Neural progenitor cell (in vitro differentiated cells): ENCODE data around the gene SOCS6. TPM values are rescaled to one million over a fixed set of nuclear protein-coding genes. Genes with fewer than 3 reads are reported as not detected.
A peak's percentile ranks its signal among the peaks of the same experiment; 100 is the strongest.

ENCODE experiments used
- DNase-seq: peaks from one replicate; pipeline ENCODE4 v3.0.0-alpha.2; 2016; ENCODE audit warnings: low spot score
- H2AFZ ChIP-seq: fragments of 200-600 bp; sonication (generic); replicated peaks from 2 replicates; pipeline ENCODE4 v1.6.1; 2016; ENCODE audit warnings: antibody characterized with exemption
- H3F3A ChIP-seq: fragments of 200-600 bp; sonication (generic); 2 replicates; pipeline ENCODE4 v1.6.1; 2016; ENCODE audit warnings: antibody characterized with exemption, low read depth
- H3K27ac ChIP-seq: fragments of 200-600 bp; sonication (generic); 2 replicates; pipeline ENCODE4 v1.5.1; 2016; ENCODE audit warnings: mild to moderate bottlenecking
- H3K27me3 ChIP-seq: fragments of 200-600 bp; sonication (generic); 2 replicates; pipeline ENCODE4 v1.6.1; 2016; ENCODE audit warnings: mild to moderate bottlenecking, moderate library complexity
- H3K36me3 ChIP-seq: fragments of 200-600 bp; sonication (generic); 2 replicates; pipeline ENCODE4 v1.5.1; 2016
- H3K4me1 ChIP-seq: fragments of 200-600 bp; sonication (generic); 2 replicates; pipeline ENCODE4 v1.6.1; 2016; ENCODE audit warnings: mixed run types
- H3K4me2 ChIP-seq: fragments of 200-600 bp; sonication (generic); 2 replicates; pipeline ENCODE4 v1.6.1; 2016
- H3K4me3 ChIP-seq: fragments of 200-600 bp; sonication (generic); 2 replicates; pipeline ENCODE4 v1.5.1; 2016
- H3K79me2 ChIP-seq: fragments of 200-600 bp; sonication (generic); 2 replicates; pipeline ENCODE4 v1.6.1; 2016; ENCODE audit warnings: low read depth
- H3K9ac ChIP-seq: fragments of 200-600 bp; sonication (generic); 2 replicates; pipeline ENCODE4 v1.6.1; 2016
- H3K9me3 ChIP-seq: fragments of 200-600 bp; sonication (generic); 2 replicates; pipeline ENCODE4 v1.5.1; 2016; ENCODE audit warnings: low read depth
- H4K20me1 ChIP-seq: fragments of 200-600 bp; sonication (generic); 2 replicates; pipeline ENCODE4 v1.6.1; 2016; ENCODE audit warnings: low read depth
- H3K27ac Mint-ChIP-seq: 3 replicates; pipeline ENCODE4 v1.8.0; 2021; ENCODE audit warnings: mixed read lengths
- H3K27me3 Mint-ChIP-seq: 2 replicates; pipeline ENCODE4 v1.8.0; 2022; ENCODE audit warnings: low read depth, mild to moderate bottlenecking, inconsistent platforms, moderate library complexity, mixed read lengths; ENCODE audit not compliant: insufficient read depth
- H3K36me3 Mint-ChIP-seq: 3 replicates; pipeline ENCODE4 v1.8.0; 2021; ENCODE audit warnings: mixed read lengths
- H3K4me1 Mint-ChIP-seq: 3 replicates; pipeline ENCODE4 v1.8.0; 2021; ENCODE audit warnings: mixed read lengths
- H3K4me3 Mint-ChIP-seq: 3 replicates; pipeline ENCODE4 v1.8.0; 2021; ENCODE audit warnings: mild to moderate bottlenecking, moderate library complexity, mixed read lengths
- H3K9me3 Mint-ChIP-seq: 3 replicates; pipeline ENCODE4 v1.8.0; 2020; ENCODE audit warnings: mixed read lengths
- CTCF ChIP-seq: fragments of 200-600 bp; sonication (generic); IDR thresholded peaks from 2 replicates; pipeline ENCODE4 v1.5.1; 2017; ENCODE audit warnings: antibody characterized with exemption, mild to moderate bottlenecking
- EZH2 ChIP-seq: fragments of 200-600 bp; sonication (generic); IDR thresholded peaks from 2 replicates; pipeline ENCODE4 v1.6.1; 2017; ENCODE audit warnings: antibody characterized with exemption, mild to moderate bottlenecking, moderate library complexity
- EZH2phosphoT487 ChIP-seq: fragments of 200-600 bp; sonication (generic); IDR thresholded peaks from 2 replicates; pipeline ENCODE4 v1.6.1; 2017; ENCODE audit warnings: antibody characterized with exemption
- total RNA-seq: library from RNA; depleted of rRNA; stranded (reverse); fragments of >200 nt; gene quantifications from 2 replicates; pipeline ENCODE4 v1.2.3, GENCODE V29; 2015; ENCODE audit warnings: low replicate concordance

Gene SOCS6
- total RNA-seq, 1 donor from 2014 or later = 45.1 TPM

- Histone ChIP-seq H3K27me3 (no peaks in the 10 kb centered on the region), H3K9ac (no peak overlapping the region), H3K4me2 (no peak overlapping the region), H4K20me1 (no peaks in the 10 kb centered on the region), H3K79me2 (no peaks in the 10 kb centered on the region), H3K36me3 (no peaks in the 10 kb centered on the region), H3K9me3 (no peaks in the 10 kb centered on the region), H3K4me1 (no peaks in the 10 kb centered on the region), H3K27ac (no peak overlapping the region), H3K4me3 (no peak overlapping the region), H3F3A (peaks cover 4% of the 10 kb centered on the region), H2AFZ (no peak overlapping the region)
- no peaks in the 10 kb centered on the region for H3K27me3 Mint-ChIP-seq
- H3K9me3 Mint-ChIP-seq = peaks cover 10% of the 10 kb centered on the region
- H3K4me1 Mint-ChIP-seq = peaks cover 4% of the 10 kb centered on the region
- peaks cover 24% of the 10 kb centered on the region for H3K36me3 Mint-ChIP-seq
- H3K4me3 Mint-ChIP-seq = no peak overlapping the region
- no peak for TF ChIP-seq EZH2phosphoT487
- no peak for TF ChIP-seq EZH2
- TF ChIP-seq CTCF = no peak
- DNase-seq = no peak
- no peak overlapping the region for H3K27ac Mint-ChIP-seq
These were observed 46.0 kb downstream of the SOCS6 start for GRCh38 chr18:70334728-70335329.

- H3K27ac Mint-ChIP-seq = no peak overlapping the region
These were observed 47.3 kb downstream of the SOCS6 start for GRCh38 chr18:70335892-70336726.

GRCh38 chr18:70337139-70337972 lies 48.5 kb downstream of the SOCS6 start:
- H3K4me1 ChIP-seq = no peaks in the 10 kb centered on the region
- peaks cover 4% of the 10 kb centered on the region for H3K4me1 Mint-ChIP-seq
- no peaks in the 10 kb centered on the region for H3K79me2 ChIP-seq
- no peak overlapping the region for H2AFZ ChIP-seq
- peak; percentile 31 for DNase-seq
- H3K4me2 ChIP-seq = no peak overlapping the region
- no peaks in the 10 kb centered on the region for H3K27me3 Mint-ChIP-seq
- H3K27ac Mint-ChIP-seq = no peak overlapping the region
- H3K27ac ChIP-seq = no peak overlapping the region
- H3K36me3 ChIP-seq = no peaks in the 10 kb centered on the region
- no peaks in the 10 kb centered on the region for H3F3A ChIP-seq
- H4K20me1 ChIP-seq = no peaks in the 10 kb centered on the region
- H3K4me3 Mint-ChIP-seq = no peak overlapping the region
- H3K9me3 Mint-ChIP-seq = peaks cover 10% of the 10 kb centered on the region
- no peaks in the 10 kb centered on the region for H3K9me3 ChIP-seq
- TF ChIP-seq EZH2phosphoT487 (no peak), CTCF (no peak), EZH2 (no peak)
- no peak overlapping the region for H3K9ac ChIP-seq
- peaks cover 11% of the 10 kb centered on the region for H3K36me3 Mint-ChIP-seq
- H3K4me3 ChIP-seq = no peak overlapping the region
- H3K27me3 ChIP-seq = no peaks in the 10 kb centered on the region

More at GRCh38 chr18:70335892-70336726, 47.3 kb downstream of the SOCS6 start:
- Histone ChIP-seq H3K36me3 (no peaks in the 10 kb centered on the region), H3K79me2 (no peaks in the 10 kb centered on the region), H3K4me3 (no peak overlapping the region), H4K20me1 (no peaks in the 10 kb centered on the region), H3K9me3 (no peaks in the 10 kb centered on the region), H2AFZ (no peak overlapping the region), H3K27me3 (no peaks in the 10 kb centered on the region), H3K9ac (no peak overlapping the region), H3K27ac (no peak overlapping the region), H3K4me1 (no peaks in the 10 kb centered on the region), H3F3A (no peaks in the 10 kb centered on the region), H3K4me2 (no peak overlapping the region)
- TF ChIP-seq EZH2phosphoT487 (no peak), EZH2 (no peak), CTCF (no peak)
- Mint-ChIP-seq H3K4me3 (no peak overlapping the region), H3K36me3 (peaks cover 19% of the 10 kb centered on the region), H3K4me1 (peaks cover 4% of the 10 kb centered on the region), H3K9me3 (peaks cover 10% of the 10 kb centered on the region), H3K27me3 (no peaks in the 10 kb centered on the region)
- DNase-seq = no peak
